Measurements from ENCODE around the gene PEX14. TPM values are rescaled to one million over a fixed set of nuclear protein-coding genes. Genes with fewer than 3 reads are reported as not detected.

PEX14 gene
- total RNA-seq, 1 donor: 15.2 TPM

DNA sequence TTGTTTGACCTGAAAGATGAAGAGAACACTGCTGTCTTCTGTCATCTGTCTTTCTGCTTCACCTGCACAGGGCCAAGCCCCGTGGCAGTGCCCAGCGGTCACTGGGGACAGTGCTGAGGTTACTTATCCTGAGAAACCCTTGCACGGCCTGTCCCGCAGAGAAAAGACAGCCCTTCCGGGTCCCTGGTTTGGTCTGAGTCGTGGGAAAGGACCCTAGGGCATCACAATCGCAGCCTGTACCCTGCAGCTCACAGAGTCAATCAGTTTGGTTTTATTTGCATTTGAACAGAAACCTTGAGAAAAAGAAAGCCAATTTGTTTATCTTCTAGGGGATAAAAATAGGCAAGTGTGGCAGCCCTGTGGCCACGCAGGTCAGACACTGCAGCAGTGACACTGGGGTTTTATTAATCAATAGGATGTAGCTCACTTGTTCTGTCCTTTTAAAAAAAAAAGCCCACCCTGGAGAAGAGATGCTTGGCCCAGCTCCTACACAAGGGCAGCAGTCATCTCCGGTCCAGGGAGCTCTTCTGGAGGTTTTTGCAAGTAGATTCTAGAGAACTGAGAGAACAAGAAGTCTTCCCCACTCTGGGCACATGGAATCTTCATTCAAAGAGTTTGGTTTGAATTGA is 120.0 kb downstream of the PEX14 start:
- Histone ChIP-seq H3K79me2 (ENCODE audit: insufficient read depth, low read length) (no peaks in the 10 kb centered on the region), H3K4me2 (ENCODE audit: insufficient read depth, low read length) (no peak overlapping the region), H3K4me3 (ENCODE audit: insufficient read depth, low read length) (no peak overlapping the region), H3K4me1 (ENCODE audit: insufficient read depth, low read length) (peaks cover 10% of the 10 kb centered on the region), H3K27ac (ENCODE audit: low read depth, low read length) (no peak overlapping the region), H2AFZ (ENCODE audit: low read length) (no peak overlapping the region), H3K27me3 (ENCODE audit: insufficient read depth, low read length) (no peaks in the 10 kb centered on the region), H3K36me3 (ENCODE audit: insufficient read depth, low read length) (no peaks in the 10 kb centered on the region), H3K9me3 (ENCODE audit: low read depth, low read length) (no peaks in the 10 kb centered on the region), H4K20me1 (ENCODE audit: insufficient read depth, low read length) (peaks cover 4% of the 10 kb centered on the region)
- no peak for TF ChIP-seq CTCF (IDR thresholded peaks at IDR 0.05; ENCODE audit: extremely low read depth, low read depth, low read length)
- no peak for DNase-seq (ENCODE audit: insufficient read length, low spot score, missing footprints)

DNA sequence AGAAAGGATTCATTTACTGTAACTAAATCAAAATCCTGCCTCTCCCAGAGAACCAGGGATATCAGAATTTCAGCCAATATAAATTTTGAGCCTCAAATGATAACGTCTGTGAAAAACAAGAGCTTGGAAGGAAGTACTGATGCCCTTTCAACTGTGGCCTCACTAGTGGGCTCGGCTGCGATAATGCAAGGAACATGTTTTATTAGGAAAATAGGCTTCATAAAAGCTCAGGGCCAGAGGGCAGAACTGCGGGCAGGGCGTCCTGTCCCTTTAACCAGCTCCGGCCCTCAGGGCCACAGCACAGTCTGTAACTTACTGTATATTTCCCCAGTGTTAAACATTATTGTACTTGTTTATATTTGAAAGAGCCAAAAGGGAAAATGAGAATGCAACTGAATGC is 122.0 kb downstream of the PEX14 start:
- no peak overlapping the region for H3K4me3 ChIP-seq (ENCODE audit: insufficient read depth, low read length)

GRCh38 chr1:10597492-10598388 is 123.0 kb downstream of the PEX14 start:
- peaks cover 3% of the 10 kb centered on the region for H3K36me3 ChIP-seq (ENCODE audit: insufficient read depth, low read length)
- DNase-seq (ENCODE audit: insufficient read length, low spot score, missing footprints): no peak
- no peaks in the 10 kb centered on the region for H3K79me2 ChIP-seq (ENCODE audit: insufficient read depth, low read length)
- no peaks in the 10 kb centered on the region for H3K27me3 ChIP-seq (ENCODE audit: insufficient read depth, low read length)
- H2AFZ ChIP-seq (ENCODE audit: low read length): no peak overlapping the region
- H3K4me3 ChIP-seq (ENCODE audit: insufficient read depth, low read length): no peak overlapping the region
- no peak overlapping the region for H3K27ac ChIP-seq (ENCODE audit: low read depth, low read length)
- no peak for TF ChIP-seq CTCF (IDR thresholded peaks at IDR 0.05; ENCODE audit: extremely low read depth, low read depth, low read length)
- no peak overlapping the region for H3K4me2 ChIP-seq (ENCODE audit: insufficient read depth, low read length)
- H4K20me1 ChIP-seq (ENCODE audit: insufficient read depth, low read length): no peaks in the 10 kb centered on the region
- H3K4me1 ChIP-seq (ENCODE audit: insufficient read depth, low read length): peaks cover 14% of the 10 kb centered on the region
- H3K9me3 ChIP-seq (ENCODE audit: low read depth, low read length): no peaks in the 10 kb centered on the region

More for the DNA sequence above, 122.0 kb downstream of the PEX14 start:
- Histone ChIP-seq H3K27me3 (ENCODE audit: insufficient read depth, low read length) (no peaks in the 10 kb centered on the region), H3K9me3 (ENCODE audit: low read depth, low read length) (no peaks in the 10 kb centered on the region), H2AFZ (ENCODE audit: low read length) (no peak overlapping the region), H3K4me1 (ENCODE audit: insufficient read depth, low read length) (peaks cover 14% of the 10 kb centered on the region), H3K4me2 (ENCODE audit: insufficient read depth, low read length) (no peak overlapping the region), H3K79me2 (ENCODE audit: insufficient read depth, low read length) (no peaks in the 10 kb centered on the region), H3K36me3 (ENCODE audit: insufficient read depth, low read length) (peaks cover 3% of the 10 kb centered on the region), H3K27ac (ENCODE audit: low read depth, low read length) (no peak overlapping the region), H4K20me1 (ENCODE audit: insufficient read depth, low read length) (no peaks in the 10 kb centered on the region)
- TF ChIP-seq CTCF (IDR thresholded peaks at IDR 0.05; ENCODE audit: extremely low read depth, low read depth, low read length): no peak
- DNase-seq (ENCODE audit: insufficient read length, low spot score, missing footprints): no peak

- no peak overlapping the region for H3K4me2 ChIP-seq (ENCODE audit: insufficient read depth, low read length)
Observed at GRCh38 chr1:10598389-10598702, 123.6 kb downstream of the PEX14 start.

More at GRCh38 chr1:10598389-10598702, 123.6 kb downstream of the PEX14 start:
- H3K27me3 ChIP-seq (ENCODE audit: insufficient read depth, low read length): no peaks in the 10 kb centered on the region
- no peak for DNase-seq (ENCODE audit: insufficient read length, low spot score, missing footprints)
- peaks cover 3% of the 10 kb centered on the region for H3K36me3 ChIP-seq (ENCODE audit: insufficient read depth, low read length)
- H2AFZ ChIP-seq (ENCODE audit: low read length): no peak overlapping the region
- no peaks in the 10 kb centered on the region for H3K9me3 ChIP-seq (ENCODE audit: low read depth, low read length)
- no peaks in the 10 kb centered on the region for H3K79me2 ChIP-seq (ENCODE audit: insufficient read depth, low read length)
- H3K4me1 ChIP-seq (ENCODE audit: insufficient read depth, low read length): peaks cover 14% of the 10 kb centered on the region
- TF ChIP-seq CTCF (IDR thresholded peaks at IDR 0.05; ENCODE audit: extremely low read depth, low read depth, low read length): no peak
- no peak overlapping the region for H3K27ac ChIP-seq (ENCODE audit: low read depth, low read length)
- H3K4me3 ChIP-seq (ENCODE audit: insufficient read depth, low read length): no peak overlapping the region
- no peaks in the 10 kb centered on the region for H4K20me1 ChIP-seq (ENCODE audit: insufficient read depth, low read length)

Measured in osteoblast (primary cell).